SIG-M5 treated with dmso at 0.1 percent for 504 hours (cell line): ENCODE results near the gene EFCAB5.
A peak's percentile ranks its signal among the peaks of the same experiment; 100 is the strongest.
"Not testable (repeated sequence)": the region's sequence is repeated elsewhere in the genome, so short reads cannot be mapped to it uniquely, and the experiment has no call there.

ENCODE experiments used
- DNase-seq: peaks from one replicate; lab custom pipeline; 2025; ENCODE audit not compliant: unreplicated experiment; lab: John Stamatoyannopoulos, UW

Gene EFCAB5

DNA sequence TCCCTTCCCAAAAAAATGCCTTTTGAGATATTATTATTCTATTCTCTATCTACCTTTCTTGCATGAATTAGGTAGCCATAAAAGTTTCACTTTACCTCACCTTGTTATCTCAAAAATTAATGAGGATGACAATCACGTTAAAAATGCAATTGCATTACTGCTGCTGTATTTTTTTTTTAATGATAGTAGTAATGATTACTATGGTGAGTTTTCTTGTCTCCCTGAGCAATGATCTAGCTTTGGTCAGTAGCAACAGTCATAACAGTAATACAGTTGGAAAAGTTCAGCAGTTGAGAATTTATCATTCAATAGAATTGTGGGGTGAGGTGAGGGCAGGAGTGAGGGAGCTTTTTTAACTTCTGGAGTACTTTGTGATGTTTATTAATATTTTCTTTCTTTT, at the start of gene EFCAB5:
Gene EFCAB5, plus strand, starts transcription at position 301 of the 400 bp plus-strand sequence. CDS start 163 bp downstream, outside the sequence.
- no peak for DNase-seq

- no peak for DNase-seq
These were observed 49.2 kb upstream of the EFCAB5 start for GRCh38 chr17:29892201-29892600.

DNA sequence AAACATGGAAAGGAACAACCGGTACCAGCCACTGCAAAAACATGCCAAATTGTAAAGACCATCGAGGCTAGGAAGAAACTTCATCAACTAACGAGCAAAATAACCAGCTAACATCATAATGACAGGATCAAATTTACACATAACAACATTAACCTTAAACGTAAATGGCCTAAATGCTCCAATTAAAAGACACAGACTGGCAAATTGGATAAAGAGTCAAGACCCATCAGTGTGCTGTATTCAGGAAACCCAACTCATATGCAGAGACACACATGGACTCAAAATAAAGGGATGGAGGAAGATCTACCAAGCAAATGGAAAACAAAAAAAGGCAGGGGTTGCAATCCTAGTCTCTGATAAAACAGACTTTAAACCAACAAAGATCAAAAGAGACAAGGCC, 44.3 kb upstream of the EFCAB5 start:
- not testable (repeated sequence) for DNase-seq

- DNase-seq: no peak
These were observed 38.0 kb upstream of the EFCAB5 start for GRCh38 chr17:29903471-29903870.

GRCh38 chr17:29905086-29905878, 36.2 kb upstream of the EFCAB5 start:
- no peak for DNase-seq

- DNase-seq: no peak
These were observed 35.6 kb upstream of the EFCAB5 start for GRCh38 chr17:29905879-29906167.

- no peak for DNase-seq
These were observed 34.5 kb upstream of the EFCAB5 start for GRCh38 chr17:29906969-29907368.

DNA sequence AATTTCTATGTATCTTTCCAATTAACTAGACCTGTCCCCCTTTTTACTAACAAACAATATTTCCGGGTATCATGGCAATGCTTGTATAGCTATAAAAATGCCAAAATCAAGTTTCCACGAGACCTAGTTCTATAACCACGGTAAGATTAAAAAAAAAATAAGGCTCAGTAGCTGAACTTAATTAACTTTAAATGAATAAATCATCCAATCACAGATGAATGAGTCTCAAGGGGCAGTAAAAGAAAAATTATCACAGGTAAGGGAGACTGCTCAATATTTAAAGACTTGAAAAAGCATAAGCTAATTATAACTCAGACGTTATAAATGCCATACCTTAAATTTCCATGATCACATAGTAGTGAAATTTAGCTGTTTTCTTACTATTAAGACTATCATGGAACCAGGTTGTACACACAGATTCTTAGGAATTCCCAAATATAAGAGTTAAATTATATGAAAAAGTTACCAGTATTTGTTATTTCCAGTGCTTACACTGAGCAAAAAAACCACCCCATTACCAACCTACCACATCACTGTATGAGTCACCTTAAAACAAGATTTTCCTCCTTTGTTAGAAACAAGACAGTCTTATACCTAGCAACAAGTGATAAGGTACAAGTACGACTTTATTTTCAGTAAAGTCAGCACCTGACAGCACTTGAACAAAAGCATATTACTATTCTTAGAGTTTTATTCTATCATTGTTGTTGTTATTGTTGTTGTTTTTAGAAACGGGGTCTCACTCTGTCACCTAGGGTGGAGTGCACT, 32.0 kb upstream of the EFCAB5 start:
- DNase-seq: no peak

GRCh38 chr17:29911641-29912177, 29.7 kb upstream of the EFCAB5 start:
- DNase-seq: no peak

DNA sequence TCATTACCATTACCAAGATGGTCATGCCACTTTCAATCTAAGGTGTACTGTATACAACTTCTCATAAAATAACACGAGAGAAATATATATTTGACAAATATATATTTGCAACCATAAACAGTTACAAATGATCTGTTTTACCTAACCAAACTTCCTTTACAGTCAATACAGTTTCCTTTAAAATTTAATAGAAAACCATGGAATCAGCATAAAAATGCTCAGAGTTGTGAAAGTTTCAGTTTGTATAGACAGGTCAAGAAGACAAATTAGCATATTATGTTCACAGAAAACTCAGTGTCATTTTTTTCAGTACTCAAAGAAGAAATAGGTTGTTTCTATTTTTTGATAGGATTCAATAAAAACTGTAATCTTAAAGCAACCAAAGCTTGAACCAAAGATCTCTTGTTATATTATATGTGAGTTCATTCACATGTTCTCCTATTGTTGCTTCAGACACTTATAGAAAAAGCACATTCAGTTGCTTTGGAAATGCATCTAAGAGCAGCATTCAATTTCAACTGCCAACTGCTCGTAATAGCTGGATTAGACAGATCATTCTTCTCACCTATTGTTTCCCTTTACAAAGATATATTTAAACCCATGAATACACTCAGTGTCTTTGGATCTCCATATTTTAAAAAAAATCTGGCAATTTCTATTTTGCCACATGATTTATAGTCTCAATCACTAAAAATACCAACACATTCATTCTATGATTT, 26.5 kb upstream of the EFCAB5 start:
- no peak for DNase-seq

DNA sequence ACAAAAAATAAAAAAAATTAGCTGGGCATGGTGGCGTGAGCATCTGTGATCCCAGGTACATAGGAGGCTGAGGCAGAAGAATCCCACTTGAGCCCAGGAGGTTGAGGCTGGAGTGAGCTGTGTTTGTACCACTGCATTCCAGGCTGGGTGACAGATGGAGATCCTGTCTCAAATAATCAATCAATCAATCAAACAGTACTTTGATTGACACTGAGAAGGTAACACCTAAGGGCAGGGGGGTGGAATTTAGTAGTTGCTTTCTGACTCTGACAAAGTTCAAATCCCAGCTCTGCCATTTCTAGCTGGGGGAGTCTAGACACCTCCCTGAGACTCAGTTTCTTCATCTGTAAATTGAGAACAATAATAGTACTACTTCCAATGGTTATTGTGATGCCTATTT, 23.4 kb upstream of the EFCAB5 start:
- no peak for DNase-seq

DNA sequence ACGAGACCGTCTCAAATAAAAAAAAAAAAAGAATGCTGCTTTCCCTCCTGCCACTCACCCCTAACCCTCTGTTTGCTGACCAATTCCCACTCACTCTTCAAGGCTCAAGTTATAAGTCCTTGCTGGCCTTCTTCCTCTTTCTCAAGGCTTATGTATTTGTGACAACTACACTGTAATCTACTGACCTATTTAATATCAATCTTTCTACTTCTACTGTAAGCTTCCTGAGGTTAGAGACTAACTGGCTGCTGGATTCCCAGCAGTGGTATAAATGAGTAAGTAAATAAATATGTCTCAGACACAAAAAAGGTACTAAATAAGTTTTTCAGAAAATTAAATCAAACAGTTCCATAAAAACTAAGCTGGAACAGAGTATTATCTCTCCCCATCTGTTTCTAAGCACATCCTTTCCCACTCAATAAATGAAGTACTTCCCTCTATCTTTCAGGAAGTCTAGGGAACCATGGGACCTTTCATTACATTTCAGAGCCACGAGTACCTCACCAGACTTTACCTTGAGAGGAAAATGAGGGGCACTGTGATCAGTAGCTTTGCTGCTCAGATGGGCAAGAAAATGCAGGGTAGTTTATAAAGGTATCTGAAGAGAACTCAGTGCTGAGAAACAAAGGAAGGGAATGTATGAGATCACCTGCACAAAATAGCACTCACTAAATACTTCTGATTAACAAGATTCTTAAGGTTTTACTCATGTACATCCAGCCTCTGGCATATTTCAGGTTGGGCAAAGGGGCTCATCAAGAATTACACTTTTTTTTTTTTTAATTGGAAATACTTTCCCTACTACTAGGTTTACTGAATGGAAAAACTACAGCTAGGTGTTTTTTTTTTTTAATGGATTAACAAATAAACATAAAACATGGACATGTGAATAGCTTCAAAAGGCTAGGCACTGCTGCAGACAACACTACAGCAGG, 22.2 kb upstream of the EFCAB5 start:
- no peak for DNase-seq

DNA sequence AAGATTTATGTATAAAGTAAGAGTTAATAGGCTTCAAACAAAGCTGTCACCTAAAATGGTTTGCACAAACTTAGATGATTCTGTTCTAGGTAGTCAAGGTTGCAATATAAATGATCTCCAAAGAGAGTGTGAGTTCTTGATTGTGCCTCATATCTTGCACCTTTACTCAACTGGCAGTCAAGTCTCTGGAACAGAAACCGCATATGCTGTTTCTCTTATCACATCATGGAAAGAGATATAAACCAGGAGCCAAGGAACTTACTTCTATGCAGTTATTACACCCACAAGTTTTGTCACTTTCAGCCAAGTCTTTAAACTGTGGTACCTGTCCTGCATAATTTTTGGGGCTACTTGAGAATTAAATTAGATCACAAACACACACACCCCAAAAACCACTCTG, 16.6 kb upstream of the EFCAB5 start:
- DNase-seq: no peak

DNA sequence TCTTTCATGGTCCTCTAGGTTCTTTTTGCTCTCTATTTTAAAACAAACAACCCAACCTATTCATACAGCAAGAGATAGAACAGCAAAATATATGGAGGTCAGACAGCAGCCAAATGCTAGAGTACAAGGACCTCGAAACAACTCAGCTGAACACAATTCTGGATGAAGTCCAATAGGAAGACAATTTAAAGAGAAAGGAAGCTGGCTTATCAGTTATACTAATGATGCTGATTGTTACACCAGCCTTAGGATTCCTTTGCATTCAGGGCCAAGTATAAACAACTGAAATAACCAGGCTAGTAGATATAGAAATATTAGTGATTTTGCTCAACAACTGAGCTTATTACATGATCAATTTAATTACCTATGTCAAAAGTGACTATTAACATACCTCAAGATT, 13.9 kb upstream of the EFCAB5 start:
- DNase-seq: no peak

GRCh38 chr17:29929006-29929532, 12.4 kb upstream of the EFCAB5 start:
- DNase-seq: peak; percentile 46

- DNase-seq: peak; percentile 87
These were observed 11.7 kb upstream of the EFCAB5 start, which contains the start of gene SSH2 for GRCh38 chr17:29929533-29930408. SSH2 (minus strand) TSS chr17:29930228; CDS start chr17:29930000, 228 bp downstream.

- DNase-seq: peak; percentile 72
These were observed 10.9 kb upstream of the EFCAB5 start for GRCh38 chr17:29930409-29931010.

DNA sequence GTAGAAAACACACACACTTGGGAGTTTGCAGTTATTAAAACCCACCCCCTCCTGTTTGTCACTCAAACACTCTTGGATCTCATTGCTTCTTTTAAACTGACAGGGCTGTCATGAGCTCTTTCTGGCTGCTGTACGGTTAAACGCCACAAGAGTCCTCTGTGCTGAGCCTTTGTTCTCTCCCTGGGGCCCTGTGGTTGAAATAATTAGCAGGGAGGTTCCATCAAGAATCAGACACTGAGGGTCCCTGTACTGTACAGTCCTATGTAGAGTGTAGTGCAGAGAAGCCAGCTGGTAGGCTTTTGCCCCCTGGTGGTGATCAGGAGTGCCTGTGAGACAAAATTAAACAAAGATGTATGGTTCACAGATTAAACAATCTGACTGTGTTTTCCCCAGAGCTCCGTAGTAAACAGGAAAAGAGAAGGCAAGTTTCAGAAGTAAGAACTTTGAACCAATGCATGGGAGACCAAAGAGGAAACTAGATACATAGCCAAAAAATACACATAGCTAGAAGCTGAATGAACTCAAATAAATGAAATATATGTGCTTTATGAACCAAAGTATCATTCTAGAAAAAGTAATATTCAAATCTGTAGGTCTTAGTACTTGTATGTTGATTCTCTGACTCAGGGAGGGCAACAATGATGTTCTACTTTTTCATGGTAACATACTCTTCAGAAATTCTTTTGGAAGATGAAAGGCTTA, 10.1 kb upstream of the EFCAB5 start:
- DNase-seq: peak; percentile 98
